HUDEP-2 (cell line): Measurements from ENCODE around the gene RNMT.
A peak's percentile ranks its signal among the peaks of the same experiment; 100 is the strongest.

ENCODE experiments used
- DNase-seq, 76 experiments: peaks; one replicate each; lab custom pipeline; 2025; ENCODE audit not compliant: unreplicated experiment in 76 of 76; lab: John Stamatoyannopoulos, UW

The RNMT gene

DNA sequence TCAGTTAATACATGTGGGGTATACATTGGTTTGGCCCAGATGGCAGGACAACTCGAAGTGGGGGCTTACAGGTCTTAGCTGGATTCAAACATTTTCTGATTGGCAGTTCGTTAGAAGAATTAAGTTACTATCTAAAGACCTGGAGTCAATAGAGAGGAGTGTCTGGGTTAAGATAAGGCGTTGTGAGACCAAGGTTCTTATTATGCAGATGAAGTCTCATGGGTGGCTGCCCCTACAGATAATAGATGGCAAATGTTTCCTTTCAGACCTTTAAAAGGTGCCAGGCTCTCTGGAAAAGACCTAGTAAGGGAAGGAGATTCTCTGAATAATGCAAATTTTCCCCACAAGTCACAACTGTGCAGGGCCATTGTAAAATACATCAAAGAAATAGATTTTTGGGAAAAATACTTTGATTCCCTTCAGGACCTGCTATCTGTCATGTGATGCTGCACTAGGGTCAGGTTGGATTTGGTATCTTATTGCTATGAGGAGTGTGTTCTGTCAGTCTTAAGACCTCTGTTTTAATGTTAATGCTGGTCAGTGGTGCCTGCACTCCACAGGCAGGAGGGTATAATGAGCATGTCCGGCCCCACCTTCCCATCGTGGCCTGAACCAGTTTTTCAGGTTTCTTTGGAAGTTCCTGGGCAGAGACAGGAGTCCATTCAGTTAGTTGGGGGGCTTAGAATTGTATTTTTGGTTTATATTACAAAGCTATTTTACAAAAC, 83.2 kb downstream of the RNMT start:
- DNase-seq = no peak

DNA sequence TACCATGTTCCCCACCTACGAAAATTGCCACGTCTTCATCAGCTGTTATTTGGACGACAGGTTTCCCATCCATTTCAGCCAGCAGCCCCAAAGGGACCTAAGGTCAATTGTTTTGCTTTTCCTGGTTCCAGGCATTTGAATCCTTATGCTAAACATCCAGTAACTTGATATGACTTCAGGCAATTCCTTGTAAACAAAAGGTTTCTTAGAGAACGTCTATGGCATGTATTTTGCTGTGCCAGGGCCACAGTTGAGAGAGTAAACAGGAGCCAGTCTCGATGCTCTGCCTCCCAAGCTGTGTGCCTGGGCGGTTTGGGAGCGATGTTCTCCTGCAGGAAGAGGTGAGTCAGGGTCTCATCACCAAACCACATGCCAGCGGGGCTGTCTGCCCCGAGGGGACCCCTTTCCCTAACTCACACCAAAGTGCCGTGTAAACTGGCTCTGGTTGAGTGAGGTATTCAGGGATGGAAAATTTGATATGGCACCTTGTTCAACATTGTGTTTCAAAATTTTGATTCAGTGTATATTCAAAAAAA, 84.5 kb downstream of the RNMT start:
- DNase-seq = no peak

DNA sequence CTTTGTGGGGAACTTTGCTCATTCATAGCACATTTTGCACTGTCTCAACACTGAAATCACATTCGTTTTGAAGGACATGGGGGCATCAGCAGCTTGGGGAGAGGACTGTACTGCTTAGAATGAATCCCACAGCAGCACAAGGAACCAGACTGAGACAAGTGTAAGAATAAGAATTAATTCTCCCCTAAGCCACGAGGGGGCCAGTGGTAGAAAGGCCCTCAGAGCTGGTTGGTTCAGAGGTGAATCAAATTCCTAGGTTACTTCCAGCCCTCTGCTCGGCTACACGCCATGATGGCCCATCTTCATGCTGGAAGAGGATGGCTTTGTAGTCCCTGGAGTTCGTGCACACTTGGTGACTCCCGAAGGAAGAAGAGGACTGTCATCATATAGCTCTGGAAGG, 85.5 kb downstream of the RNMT start:
- DNase-seq = peak in 1 of 76 experiments; percentile 12

DNA sequence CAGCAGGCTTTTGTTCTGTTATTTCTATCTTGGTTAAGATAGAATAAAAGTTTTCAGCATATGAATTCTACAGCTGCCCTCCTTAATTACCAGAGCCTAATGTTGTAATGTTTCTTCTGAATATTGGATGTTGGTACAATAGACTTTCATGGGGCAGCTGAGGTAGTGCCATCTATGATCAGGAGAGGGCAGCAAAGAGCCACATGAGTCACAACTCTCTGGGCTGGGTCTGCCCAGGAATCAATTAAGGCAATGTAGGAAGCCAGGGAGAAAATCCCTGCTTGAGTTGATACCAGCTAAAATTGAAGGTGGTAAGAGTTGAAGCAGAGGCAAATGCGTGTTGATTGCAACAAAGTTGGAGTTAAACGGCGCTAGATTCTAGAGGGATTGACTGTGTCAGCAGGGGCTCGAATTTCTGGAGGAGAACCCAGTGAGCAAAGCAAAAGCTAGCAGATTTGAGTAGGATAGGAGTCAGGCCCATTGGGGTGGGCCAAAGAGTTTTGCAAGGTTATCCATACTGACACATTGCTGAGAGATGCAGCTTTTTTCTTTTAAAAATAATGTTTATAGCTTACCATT, 86.9 kb downstream of the RNMT start:
- peak in 29 of 76 experiments; percentile 0 to 64 (median 15) for DNase-seq
